Measurements from ENCODE around the gene LMF1. TPM values are rescaled to one million over a fixed set of nuclear protein-coding genes. Genes with fewer than 3 reads are reported as not detected.

Gene LMF1
- polyA plus RNA-seq, 6 donors from 2014 or later = 8.2 to 19.6 (median 13.2) TPM

GRCh38 chr16:920051-920681, 50.6 kb downstream of the LMF1 start:
- peaks cover 16 to 37% of the 10 kb centered on the region in 2 donors for H3K36me3 Mint-ChIP-seq
- no peak overlapping the region for H3K4me3 Mint-ChIP-seq
- no peak for DNase-seq
- no peak overlapping the region for H3K27ac Mint-ChIP-seq
- ATAC-seq (ENCODE audit: low read depth in 2 of 2) = no peak
- peaks cover 0 to 4% (median 0%) of the 10 kb centered on the region in 7 donors for H3K9me3 Mint-ChIP-seq
- no peaks in the 10 kb centered on the region for H3K27me3 Mint-ChIP-seq
- H3K4me1 Mint-ChIP-seq = peaks cover 0 to 11% (median 7%) of the 10 kb centered on the region in 3 donors

DNA sequence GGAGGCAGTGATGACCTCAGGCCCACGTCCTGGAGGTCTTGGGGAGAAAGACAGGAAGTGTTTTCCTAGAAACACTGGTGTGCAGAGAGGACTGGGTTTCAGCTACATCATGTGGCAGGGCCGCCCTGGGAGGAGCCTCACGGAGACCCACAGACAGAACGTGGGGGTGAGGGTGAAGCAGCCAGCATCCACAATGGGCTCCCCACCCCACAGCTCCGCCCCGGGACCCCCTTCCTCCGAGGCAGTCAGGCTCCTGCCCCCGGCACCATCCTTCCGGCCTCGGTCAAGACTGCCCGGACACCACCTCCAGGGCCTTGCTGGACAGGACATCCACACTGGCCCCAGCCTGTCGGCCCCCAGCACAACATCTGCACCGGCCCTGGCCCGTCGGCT, 51.1 kb downstream of the LMF1 start:
- Mint-ChIP-seq H3K36me3 (peaks cover 15 to 33% of the 10 kb centered on the region in 2 donors), H3K4me3 (no peak overlapping the region), H3K27ac (no peak overlapping the region), H3K27me3 (no peaks in the 10 kb centered on the region), H3K4me1 (peaks cover 0 to 13% (median 7%) of the 10 kb centered on the region in 3 donors), H3K9me3 (peaks cover 0 to 4% (median 0%) of the 10 kb centered on the region in 7 donors)
- no peak for DNase-seq
- no peak for ATAC-seq (ENCODE audit: low read depth in 2 of 2)

- H3K9me3 Mint-ChIP-seq = peaks cover 0 to 4% (median 0%) of the 10 kb centered on the region in 7 donors
These were observed 51.8 kb downstream of the LMF1 start for GRCh38 chr16:918741-919657.

GRCh38 chr16:918068-918467, 52.7 kb downstream of the LMF1 start:
- Mint-ChIP-seq H3K4me1 (peaks cover 0 to 16% (median 7%) of the 10 kb centered on the region in 3 donors), H3K36me3 (peaks cover 11 to 20% of the 10 kb centered on the region in 2 donors), H3K4me3 (no peak overlapping the region), H3K27ac (no peak overlapping the region), H3K27me3 (no peaks in the 10 kb centered on the region), H3K9me3 (peaks cover 0 to 4% (median 0%) of the 10 kb centered on the region in 7 donors)
- ATAC-seq (ENCODE audit: low read depth in 2 of 2) (no peak), DNase-seq (no peak)

More at GRCh38 chr16:918741-919657, 51.8 kb downstream of the LMF1 start:
- Mint-ChIP-seq H3K4me3 (no peak overlapping the region), H3K27ac (no peak overlapping the region), H3K36me3 (peaks cover 11 to 26% of the 10 kb centered on the region in 2 donors), H3K4me1 (peaks cover 0 to 16% (median 7%) of the 10 kb centered on the region in 3 donors), H3K27me3 (no peaks in the 10 kb centered on the region)
- no peak for DNase-seq
- ATAC-seq (ENCODE audit: low read depth in 2 of 2) = no peak

DNA sequence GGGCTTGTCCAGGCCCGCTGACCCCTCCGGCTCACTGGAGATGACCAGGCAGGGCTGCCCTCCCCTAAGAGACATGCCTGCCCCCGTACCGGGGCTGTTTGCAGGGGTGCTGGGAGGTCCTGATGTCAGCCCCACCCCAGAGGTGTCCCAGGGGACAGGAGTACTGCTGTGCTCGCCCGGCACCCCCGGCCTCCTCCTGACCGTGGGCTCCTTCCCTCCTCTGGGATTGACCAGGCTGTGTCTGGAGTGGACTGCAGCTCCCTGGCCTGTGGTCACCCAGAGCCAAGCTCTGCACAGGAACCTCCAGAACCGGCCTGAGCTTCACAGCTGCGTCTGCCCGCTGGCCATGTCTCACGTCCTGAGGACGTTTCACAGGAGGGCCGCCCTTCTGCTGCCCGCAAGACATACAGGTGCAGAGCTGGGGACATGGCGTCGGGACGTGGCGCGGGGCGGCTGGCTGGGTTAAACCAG, 53.2 kb downstream of the LMF1 start:
- Mint-ChIP-seq H3K36me3 (peaks cover 11 to 18% of the 10 kb centered on the region in 2 donors), H3K9me3 (peaks cover 0 to 4% (median 0%) of the 10 kb centered on the region in 7 donors), H3K4me1 (peaks cover 0 to 16% (median 7%) of the 10 kb centered on the region in 3 donors), H3K27me3 (no peaks in the 10 kb centered on the region), H3K4me3 (no peak overlapping the region), H3K27ac (no peak overlapping the region)
- DNase-seq (no peak), ATAC-seq (ENCODE audit: low read depth in 2 of 2) (no peak)

DNA sequence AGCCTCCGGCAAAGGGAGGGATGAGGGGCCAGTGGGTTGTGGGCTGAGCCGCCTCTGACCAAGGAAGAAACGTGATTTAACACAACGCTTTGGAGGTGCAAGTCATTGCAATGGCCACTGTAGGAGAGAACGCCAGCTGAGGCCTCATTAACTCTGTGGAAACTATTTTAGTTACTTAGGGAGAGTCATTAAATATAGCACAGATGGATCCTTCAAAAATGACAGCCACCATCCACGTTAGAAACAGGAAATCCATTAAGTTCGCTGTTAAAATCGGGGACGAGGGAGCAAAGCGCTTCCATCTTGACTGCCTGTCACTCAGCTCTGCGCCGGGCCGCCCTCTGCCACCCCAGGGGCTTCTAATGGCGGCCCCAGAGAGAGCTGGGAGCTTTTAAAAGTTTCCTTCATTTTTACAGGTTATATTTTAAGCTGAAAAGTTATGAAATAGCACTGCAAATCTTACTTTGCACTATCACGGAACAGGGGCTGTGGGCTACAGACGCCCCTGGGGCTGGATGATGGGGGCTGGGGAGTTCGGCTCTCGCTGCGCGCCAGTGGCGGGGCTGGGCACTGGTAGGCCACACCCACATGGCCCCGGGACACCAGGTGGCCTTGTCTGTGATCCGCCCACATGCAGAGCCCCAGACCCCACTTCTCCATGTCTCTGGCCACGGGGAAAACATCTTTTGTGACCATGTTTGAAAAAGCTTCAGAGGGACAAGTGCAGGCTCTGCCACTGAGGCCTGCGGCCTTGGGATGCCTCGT, 54.6 kb downstream of the LMF1 start:
- peaks cover 0 to 16% (median 7%) of the 10 kb centered on the region in 3 donors for H3K4me1 Mint-ChIP-seq
- no peak overlapping the region for H3K27ac Mint-ChIP-seq
- no peaks in the 10 kb centered on the region for H3K27me3 Mint-ChIP-seq
- ATAC-seq (ENCODE audit: low read depth in 2 of 2) (no peak), DNase-seq (no peak)
- peaks cover 0 to 5% of the 10 kb centered on the region in 2 donors for H3K36me3 Mint-ChIP-seq
- no peaks in the 10 kb centered on the region for H3K9me3 Mint-ChIP-seq
- no peak overlapping the region for H3K4me3 Mint-ChIP-seq

DNA sequence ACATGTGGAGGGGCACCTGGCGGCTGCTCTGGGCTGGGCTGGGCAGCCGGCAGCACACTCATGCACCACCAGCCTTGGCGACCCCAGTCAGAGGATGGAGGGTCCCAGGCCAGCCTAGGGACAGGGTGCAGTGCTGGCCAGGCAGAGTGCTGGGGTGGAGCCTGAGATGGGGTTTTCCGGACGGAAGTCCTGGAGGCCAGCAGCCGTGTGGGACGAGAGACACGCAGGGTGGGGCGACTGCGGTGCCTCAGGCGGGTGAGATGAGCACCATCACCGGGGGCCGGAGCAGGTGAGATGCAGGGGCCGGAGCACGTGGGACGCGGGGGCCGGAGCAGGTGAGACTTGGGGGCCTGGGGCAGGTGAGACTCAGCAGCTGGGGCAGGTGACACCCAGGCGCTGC, 55.2 kb downstream of the LMF1 start:
- no peak overlapping the region for H3K27ac Mint-ChIP-seq
- peaks cover 0 to 5% of the 10 kb centered on the region in 2 donors for H3K36me3 Mint-ChIP-seq
- no peak for ATAC-seq (ENCODE audit: low read depth in 2 of 2)
- peaks cover 0 to 16% (median 6%) of the 10 kb centered on the region in 3 donors for H3K4me1 Mint-ChIP-seq
- no peak for DNase-seq
- no peak overlapping the region for H3K4me3 Mint-ChIP-seq
- H3K27me3 Mint-ChIP-seq = no peaks in the 10 kb centered on the region
- H3K9me3 Mint-ChIP-seq = no peaks in the 10 kb centered on the region

- DNase-seq (no peak), ATAC-seq (ENCODE audit: low read depth in 2 of 2) (no peak)
- Mint-ChIP-seq H3K9me3 (no peaks in the 10 kb centered on the region), H3K4me1 (peaks cover 0 to 12% (median 0%) of the 10 kb centered on the region in 3 donors), H3K36me3 (peaks cover 0 to 4% of the 10 kb centered on the region in 2 donors), H3K4me3 (no peak overlapping the region), H3K27me3 (no peaks in the 10 kb centered on the region), H3K27ac (no peak overlapping the region)
These were observed 56.3 kb downstream of the LMF1 start for GRCh38 chr16:914440-914839.

DNA sequence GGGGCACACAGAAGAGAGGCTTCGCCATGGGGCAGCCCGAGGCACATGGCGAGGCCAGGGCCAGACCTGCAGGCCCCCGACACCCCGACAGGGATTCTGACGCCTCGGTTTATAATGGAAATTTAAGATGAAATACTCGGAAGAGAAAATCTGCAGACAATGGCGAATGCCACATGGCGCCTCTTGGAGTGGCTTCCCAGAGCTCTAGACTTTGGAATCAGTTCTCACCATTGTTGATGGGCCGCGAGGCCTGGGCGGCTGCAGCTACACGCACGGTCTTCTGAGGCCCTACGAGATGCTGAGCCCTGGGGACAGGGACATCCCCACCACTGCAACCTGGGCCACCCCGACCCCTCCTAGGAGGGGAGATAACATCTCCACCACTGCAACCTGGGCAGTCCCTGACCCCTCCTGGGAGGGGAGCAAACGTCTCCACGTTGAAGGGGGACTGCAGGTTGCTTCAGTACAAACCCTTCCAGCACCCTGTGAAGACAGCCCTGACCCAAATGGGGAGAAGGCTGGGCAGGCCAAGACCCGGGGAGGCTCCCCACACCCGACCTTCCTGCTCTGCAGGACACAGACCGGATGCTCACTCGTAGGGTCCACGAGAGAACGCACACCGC, 56.9 kb downstream of the LMF1 start:
- Mint-ChIP-seq H3K36me3 (peaks cover 0 to 4% of the 10 kb centered on the region in 2 donors), H3K4me3 (no peak overlapping the region), H3K9me3 (no peaks in the 10 kb centered on the region), H3K27ac (no peak overlapping the region), H3K27me3 (no peaks in the 10 kb centered on the region), H3K4me1 (peaks cover 0 to 12% (median 0%) of the 10 kb centered on the region in 3 donors)
- no peak for ATAC-seq (ENCODE audit: low read depth in 2 of 2)
- no peak for DNase-seq

DNA sequence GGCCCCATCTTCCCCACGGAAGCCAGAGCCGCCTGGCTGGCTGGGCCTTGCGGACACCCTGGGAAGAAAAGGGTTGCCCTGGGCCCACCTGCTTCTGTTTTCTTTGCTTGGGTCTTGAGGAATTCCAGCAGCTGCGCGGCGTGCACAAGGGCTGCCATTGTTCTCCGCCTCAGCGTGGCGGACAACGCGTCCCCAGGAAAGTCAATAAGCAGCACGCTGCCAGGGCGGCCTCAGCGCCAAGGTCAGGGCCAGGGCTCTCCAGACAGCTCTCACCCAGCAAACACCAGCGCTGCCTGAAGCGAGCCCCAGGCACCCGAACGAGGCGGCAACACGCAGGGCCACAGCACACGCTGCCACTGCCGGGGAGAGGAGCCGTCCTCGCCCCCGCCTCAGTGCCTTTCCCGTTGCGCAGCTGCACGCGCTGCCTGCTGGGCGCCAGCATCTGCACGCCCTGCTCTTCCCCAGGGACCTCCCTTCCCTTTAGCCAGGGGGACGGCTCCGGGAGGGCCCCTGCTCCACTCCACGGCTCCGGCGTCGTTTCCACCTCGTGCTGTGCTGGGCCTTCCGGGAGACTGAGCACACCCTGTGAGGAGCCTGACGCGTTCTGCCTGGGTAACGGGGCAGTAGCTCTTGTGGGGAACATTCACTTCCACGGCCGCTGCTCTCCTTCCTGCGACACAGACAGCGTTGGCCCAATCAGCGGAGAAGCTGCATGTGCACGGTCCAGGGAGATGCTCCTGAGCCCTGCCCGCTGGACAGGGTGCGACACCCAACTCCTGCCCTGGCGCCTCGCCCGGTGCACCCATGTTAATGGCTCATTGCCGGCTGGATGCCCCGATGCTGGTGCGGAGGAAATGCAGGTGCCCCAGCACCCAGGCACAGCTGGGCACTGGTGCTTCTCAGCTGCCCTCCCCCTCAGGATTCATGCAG, 57.8 kb downstream of the LMF1 start:
- Mint-ChIP-seq H3K9me3 (no peaks in the 10 kb centered on the region), H3K36me3 (peaks cover 0 to 4% of the 10 kb centered on the region in 2 donors), H3K27ac (peak overlapping the region in 1 of 6 donors; percentile 30), H3K4me3 (no peak overlapping the region), H3K4me1 (peaks cover 0 to 12% (median 0%) of the 10 kb centered on the region in 3 donors), H3K27me3 (no peaks in the 10 kb centered on the region)
- DNase-seq (no peak), ATAC-seq (ENCODE audit: low read depth in 2 of 2) (no peak)

- peaks cover 0 to 4% of the 10 kb centered on the region in 2 donors for H3K36me3 Mint-ChIP-seq
- ATAC-seq (ENCODE audit: low read depth in 2 of 2) (no peak), DNase-seq (no peak)
- no peaks in the 10 kb centered on the region for H3K9me3 Mint-ChIP-seq
- peaks cover 0 to 12% (median 0%) of the 10 kb centered on the region in 3 donors for H3K4me1 Mint-ChIP-seq
- no peak overlapping the region for H3K27ac Mint-ChIP-seq
- no peaks in the 10 kb centered on the region for H3K27me3 Mint-ChIP-seq
- no peak overlapping the region for H3K4me3 Mint-ChIP-seq
These were observed 58.5 kb downstream of the LMF1 start for GRCh38 chr16:912322-912683.
